IMR-90 (cell line): ENCODE results near the gene CACNA1I. TPM values are rescaled to one million over a fixed set of nuclear protein-coding genes. Genes with fewer than 3 reads are reported as not detected.

ENCODE experiments used
- ATAC-seq: fragments of 200-7000 bp; cut with Tn5 transposase; 2 replicates; pipeline ENCODE4 v1.9.1; 2020; ENCODE audit warnings: low read depth, mild to moderate bottlenecking, moderate library complexity
- BruUV-seq: library from RNA; stranded (reverse); fragments of 400-500 nt; replicated peaks from 2 replicates; lab custom pipeline; 2021; lab: Mats Ljungman, UMichigan
- CTCF ChIA-PET: fragments of 300-600 bp; formaldehyde crosslinking; extraction: SDS; loops from one replicate; lab custom pipeline; 2021; ENCODE audit warnings: antibody characterized with exemption; lab: Yijun Ruan, JAX
- POLR2A ChIA-PET: fragments of 300-600 bp; sonication (Branson Sonifier 250); formaldehyde crosslinking; loops from one replicate; lab custom pipeline; 2022; ENCODE audit warnings: antibody characterized with exemption; ENCODE audit not compliant: unreplicated experiment; lab: Charles Lee
- DNase-seq: peaks from one replicate; pipeline ENCODE4 v3.0.0; 2013
- H2AFZ ChIP-seq: replicated peaks from 2 replicates; pipeline ENCODE3; 2013; ENCODE audit warnings: low read length, mild to moderate bottlenecking; ENCODE audit not compliant: poor library complexity
- H2AK5ac ChIP-seq: 2 replicates; pipeline ENCODE4 v1.6.1; 2013; ENCODE audit warnings: low read depth, low read length, inconsistent platforms
- H2AK9ac ChIP-seq: replicated peaks from 2 replicates; pipeline ENCODE3; 2013; ENCODE audit warnings: mild to moderate bottlenecking, low read depth, low read length, moderate library complexity; ENCODE audit not compliant: poor library complexity
- H2BK120ac ChIP-seq: 2 replicates; pipeline ENCODE4 v1.6.1; 2013; ENCODE audit warnings: low read depth, low read length, inconsistent platforms
- H2BK15ac ChIP-seq: 3 replicates; pipeline ENCODE4 v1.6.1; 2013; ENCODE audit warnings: low read depth, low read length, inconsistent platforms
- H2BK20ac ChIP-seq: 2 replicates; pipeline ENCODE4 v1.6.1; 2013; ENCODE audit warnings: low read depth, mild to moderate bottlenecking, inconsistent platforms, low read length, moderate library complexity
- H2BK5ac ChIP-seq: 2 replicates; pipeline ENCODE4 v1.6.1; 2013; ENCODE audit warnings: mild to moderate bottlenecking, low read depth, low read length, inconsistent platforms; ENCODE audit not compliant: poor library complexity, severe bottlenecking
- H3K14ac ChIP-seq: replicated peaks from 2 replicates; pipeline ENCODE4 v1.6.1; 2013; ENCODE audit warnings: low read depth, low read length, inconsistent platforms
- H3K18ac ChIP-seq: 2 replicates; pipeline ENCODE4 v1.6.1; 2013; ENCODE audit warnings: low read depth, low read length, control low read depth
- H3K23ac ChIP-seq: 2 replicates; pipeline ENCODE4 v1.6.1; 2013; ENCODE audit warnings: low read depth, low read length, inconsistent platforms
- H3K27ac ChIP-seq: 2 replicates; pipeline ENCODE4 v1.5.1; 2013; ENCODE audit warnings: mild to moderate bottlenecking, control low read depth, low read length; ENCODE audit not compliant: insufficient read depth
- H3K27me3 ChIP-seq: 2 replicates; pipeline ENCODE4 v1.6.1; 2013; ENCODE audit warnings: low read length; ENCODE audit not compliant: control insufficient read depth, insufficient read depth
- H3K36me3 ChIP-seq: 2 replicates; pipeline ENCODE4 v1.6.1; 2013; ENCODE audit warnings: low read length, mixed read lengths; ENCODE audit not compliant: control insufficient read depth, insufficient read depth
- H3K4ac ChIP-seq: 2 replicates; pipeline ENCODE4 v1.6.1; 2013; ENCODE audit warnings: low read depth, low read length, inconsistent platforms
- H3K4me1 ChIP-seq: 2 replicates; pipeline ENCODE4 v1.6.1; 2013; ENCODE audit warnings: low read length, mixed read lengths; ENCODE audit not compliant: control insufficient read depth, insufficient read depth
- H3K4me2 ChIP-seq: 2 replicates; pipeline ENCODE4 v1.6.1; 2013; ENCODE audit warnings: low read depth, mild to moderate bottlenecking, control low read depth, low read length, moderate library complexity
- H3K4me3 ChIP-seq: 2 replicates; pipeline ENCODE4 v1.5.1; 2013; ENCODE audit warnings: low read depth, mild to moderate bottlenecking, control low read depth, low read length, moderate library complexity; ENCODE audit not compliant: insufficient read depth
- H3K56ac ChIP-seq: 2 replicates; pipeline ENCODE4 v1.6.1; 2013; ENCODE audit warnings: low read length, inconsistent platforms; ENCODE audit not compliant: insufficient read depth; ENCODE audit errors: extremely low read depth
- H3K79me1 ChIP-seq, 2 experiments: 2 replicates each; pipeline ENCODE4 v1.6.1; 2013; ENCODE audit warnings: low read length in 2 of 2, inconsistent platforms in 1 of 2, low read depth in 1 of 2
- H3K9ac ChIP-seq: 2 replicates; pipeline ENCODE4 v1.6.1; 2013; ENCODE audit warnings: low read depth, low read length, control low read depth
- H3K9me1 ChIP-seq: 2 replicates; pipeline ENCODE4 v1.6.1; 2013; ENCODE audit warnings: low read length, inconsistent platforms; ENCODE audit not compliant: insufficient read depth
- H3K9me3 ChIP-seq: 2 replicates; pipeline ENCODE4 v1.6.1; 2013; ENCODE audit warnings: low read length; ENCODE audit not compliant: control insufficient read depth, insufficient read depth
- H4K20me1 ChIP-seq: 2 replicates; pipeline ENCODE4 v1.6.1; 2013; ENCODE audit warnings: low read length, inconsistent platforms; ENCODE audit not compliant: insufficient read depth
- H4K5ac ChIP-seq: 2 replicates; pipeline ENCODE4 v1.6.1; 2013; ENCODE audit warnings: mild to moderate bottlenecking, low read depth, low read length, control low read depth
- H4K8ac ChIP-seq, 2 experiments: 2 replicates each; pipeline ENCODE4 v1.6.1; 2013; ENCODE audit warnings: low read depth in 2 of 2, low read length in 2 of 2, control low read depth in 1 of 2, inconsistent platforms in 1 of 2
- H4K91ac ChIP-seq: 2 replicates; pipeline ENCODE4 v1.6.1; 2013; ENCODE audit warnings: low read depth, low read length, inconsistent platforms; ENCODE audit not compliant: insufficient read depth
- CEBPB ChIP-seq: IDR thresholded peaks from 2 replicates; pipeline ENCODE4 v1.6.1; 2012; ENCODE audit warnings: low read depth, low read length, improper control_type of control experiment
- CHD1 ChIP-seq: IDR thresholded peaks from 2 replicates; pipeline ENCODE4 v1.6.1; 2012; ENCODE audit warnings: low read depth, low read length, improper control_type of control experiment
- MAFK ChIP-seq: IDR thresholded peaks from 2 replicates; pipeline ENCODE4 v1.6.1; 2012; ENCODE audit warnings: low read depth, low read length, improper control_type of control experiment
- MXI1 ChIP-seq: IDR thresholded peaks from 2 replicates; pipeline ENCODE4 v1.6.1; 2012; ENCODE audit warnings: low read depth, mild to moderate bottlenecking, low read length, moderate library complexity, borderline replicate concordance
- NFE2L2 ChIP-seq: fragments of 150-350 bp; IDR thresholded peaks from 2 replicates; pipeline ENCODE4 v1.6.1; 2016; ENCODE audit warnings: low read depth, mild to moderate bottlenecking, low read length
- RAD21 ChIP-seq: IDR thresholded peaks from 2 replicates; pipeline ENCODE4 v1.6.1; 2012; ENCODE audit warnings: low read length, improper control_type of control experiment
- RCOR1 ChIP-seq: IDR thresholded peaks from 2 replicates; pipeline ENCODE4 v1.6.1; 2012; ENCODE audit warnings: mild to moderate bottlenecking, low read length, improper control_type of control experiment; ENCODE audit not compliant: insufficient replicate concordance
- WGBS, 2 experiments: methylation state at CpG; one replicate each; pipeline versions ENCODE4 v1.1.5 to v1.1.7; 2013; ENCODE audit warnings: missing lambda C conversion rate in 2 of 2; ENCODE audit not compliant: insufficient read length in 1 of 2; ENCODE audit errors: extremely low coverage in 2 of 2; 5-methylcytosine and 5-hydroxymethylcytosine counted together
- dilution Hi-C: fragments of 300-500 bp; cut with HindIII; formaldehyde crosslinking; loops from one replicate; pipeline ENCODE4 v1.14.3; 2018; ENCODE audit warnings: low sequenced_read_pairs; ENCODE audit not compliant: unreplicated experiment
- in situ Hi-C: fragments of 300-500 bp; cut with MboI; formaldehyde crosslinking; loops from 3 replicates; pipeline ENCODE4 v1.14.3; 2019; ENCODE audit warnings: low sequenced_read_pairs, inconsistent platforms, mixed read lengths
- intact Hi-C: fragments of 100-400 bp; cut with micrococcal nuclease; formaldehyde crosslinking; loops from 2 replicates; pipeline ENCODE4 v1.10.0; 2022
- polyA plus RNA-seq, 3 experiments: library from polyadenylated mRNA; depleted of rRNA; stranded (reverse); fragments of >200 nt; gene quantifications; 2 replicates each; pipeline ENCODE4 v1.2.3, GENCODE V29; 2012; ENCODE audit warnings: low replicate concordance in 1 of 3
- total RNA-seq: library from RNA; depleted of rRNA; stranded (reverse); fragments of >200 nt; gene quantifications from 2 replicates; pipeline ENCODE4 v1.2.3, GENCODE V29; 2012
- TF ChIP-seq, protein P1 (sequence below): fragments of 150-350 bp; IDR thresholded peaks from 2 replicates; pipeline ENCODE4 v1.6.1; 2016; ENCODE audit warnings: low read depth, mild to moderate bottlenecking, low read length, moderate library complexity, borderline replicate concordance

CACNA1I gene
- total and polyA plus RNA-seq, 2 of the 4 experiments (the other 2 are of a cell fraction) = under 0.01 to 0.02 TPM

DNA sequence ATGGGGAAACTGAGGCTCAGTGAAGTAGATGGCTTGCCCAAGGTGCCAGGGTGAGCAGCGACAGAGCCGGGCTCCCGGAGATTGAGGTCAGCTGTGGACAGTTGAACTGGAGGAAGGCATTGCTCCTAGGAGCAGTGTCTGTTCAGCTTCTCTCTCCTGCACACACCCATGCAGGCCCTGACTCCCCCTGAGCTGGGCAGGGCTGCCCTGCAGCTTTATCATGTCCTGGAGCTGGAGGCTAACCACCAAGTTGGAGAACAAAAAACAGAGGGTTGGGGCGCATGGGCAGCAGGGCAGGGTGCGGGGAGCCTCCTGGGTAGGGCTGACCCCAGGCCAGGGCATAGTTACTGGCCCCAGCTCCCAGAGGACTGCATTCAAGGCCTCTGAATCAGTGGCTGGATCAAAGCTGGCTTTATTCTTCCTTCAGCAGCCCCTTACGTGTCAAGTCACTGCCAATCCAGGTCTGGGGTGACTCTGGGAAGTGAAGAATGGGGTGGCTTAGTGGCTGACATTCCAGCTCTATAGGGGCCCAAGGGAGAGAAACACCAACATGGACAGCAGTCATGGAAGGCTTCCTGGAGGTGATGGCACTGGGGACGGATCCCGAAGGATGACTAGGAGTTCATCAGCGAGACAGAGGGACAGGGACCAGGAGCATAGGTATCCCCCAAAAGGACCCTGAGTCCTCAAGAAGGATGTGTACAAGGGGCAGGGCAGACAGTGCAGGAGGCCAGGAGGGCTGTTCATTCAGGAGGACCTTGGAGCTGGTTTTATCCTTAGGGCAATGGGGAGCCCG lies 83.8 kb downstream of the CACNA1I start:
- Histone ChIP-seq H2AFZ (no peak overlapping the region), H3K56ac (no peak overlapping the region), H2BK5ac (no peak overlapping the region), H3K27ac (no peak overlapping the region), H4K91ac (no peak overlapping the region), H3K36me3 (no peaks in the 10 kb centered on the region), H2AK9ac (no peak overlapping the region), H4K5ac (no peak overlapping the region), H3K23ac (no peak overlapping the region), H3K27me3 (peaks cover 54% of the 10 kb centered on the region), H3K79me1 (no peaks in the 10 kb centered on the region), H3K4ac (no peak overlapping the region), H3K4me2 (no peak overlapping the region), H2BK20ac (no peak overlapping the region), H2BK120ac (no peak overlapping the region), H3K14ac (no peak overlapping the region), H3K4me1 (no peaks in the 10 kb centered on the region; the same call in 1 of the 2 replicates), H3K9ac (no peak overlapping the region), H3K18ac (no peak overlapping the region), H3K4me3 (no peak overlapping the region), H3K9me3 (peaks cover 3% of the 10 kb centered on the region; the same call in 1 of the 2 replicates), H4K8ac (no peak overlapping the region), H2AK5ac (no peak overlapping the region), H3K9me1 (no peaks in the 10 kb centered on the region), H2BK15ac (no peak overlapping the region), H4K20me1 (no peaks in the 10 kb centered on the region)
- intact Hi-C loops = no loop called here
- ATAC-seq = no peak
- in situ Hi-C loops = no loop called here
- dilution Hi-C loops = no loop called here
- ChIA-PET CTCF (no interaction called here), POLR2A (no interaction called here)
- TF ChIP-seq MAFK (no peak), CEBPB (no peak), CHD1 (no peak), RCOR1 (no peak), RAD21 (no peak), MXI1 (no peak), NFE2L2 (no peak)
- TF ChIP-seq, protein P1, sequence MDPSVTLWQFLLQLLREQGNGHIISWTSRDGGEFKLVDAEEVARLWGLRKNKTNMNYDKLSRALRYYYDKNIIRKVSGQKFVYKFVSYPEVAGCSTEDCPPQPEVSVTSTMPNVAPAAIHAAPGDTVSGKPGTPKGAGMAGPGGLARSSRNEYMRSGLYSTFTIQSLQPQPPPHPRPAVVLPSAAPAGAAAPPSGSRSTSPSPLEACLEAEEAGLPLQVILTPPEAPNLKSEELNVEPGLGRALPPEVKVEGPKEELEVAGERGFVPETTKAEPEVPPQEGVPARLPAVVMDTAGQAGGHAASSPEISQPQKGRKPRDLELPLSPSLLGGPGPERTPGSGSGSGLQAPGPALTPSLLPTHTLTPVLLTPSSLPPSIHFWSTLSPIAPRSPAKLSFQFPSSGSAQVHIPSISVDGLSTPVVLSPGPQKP = no peak
- no peak for DNase-seq
- no TSS peak for BruUV-seq
- 84% methylated on average over 5 of the region's 10 CpGs; no CpG with 5 or more reads in 1 of the 2 experiments for WGBS, 2 experiments
